Stimulated activated CD8-positive, alpha-beta memory T cell treated with anti-CD3 and anti-CD28 coated beads, Interleukin-12 subunit alpha, Interleukin-12 subunit beta, amount 100 ng/mL, for 4 hours (primary cell): Measurements from ENCODE around the gene IL20.
"Not testable (repeated sequence)": the region's sequence is repeated elsewhere in the genome, so short reads cannot be mapped to it uniquely, and the experiment has no call there.

Experiments
- DNase-seq: peaks from one replicate; pipeline ENCODE4 v3.0.0-alpha.2; 2020; ENCODE audit warnings: low read depth

Gene IL20

GRCh38 chr1:206843626-206844025, 21.8 kb upstream of the IL20 start:
- no peak for DNase-seq

- DNase-seq, result no peak
Measured at GRCh38 chr1:206846487-206846886, 18.9 kb upstream of the IL20 start.

GRCh38 chr1:206847337-206847834, 18.0 kb upstream of the IL20 start:
- DNase-seq, result no peak

GRCh38 chr1:206847946-206848345, 17.5 kb upstream of the IL20 start:
- no peak for DNase-seq

- no peak for DNase-seq
Measured at GRCh38 chr1:206850401-206850800, 15.0 kb upstream of the IL20 start.

GRCh38 chr1:206851341-206852010, 13.9 kb upstream of the IL20 start:
- no peak for DNase-seq

GRCh38 chr1:206852662-206853061, 12.8 kb upstream of the IL20 start:
- not testable (repeated sequence) for DNase-seq

GRCh38 chr1:206853696-206854095, 11.7 kb upstream of the IL20 start:
- not testable (repeated sequence) for DNase-seq

GRCh38 chr1:206854401-206855129, 10.9 kb upstream of the IL20 start:
- DNase-seq, result no peak

- DNase-seq, result no peak
Measured at GRCh38 chr1:206855859-206856258, 9.6 kb upstream of the IL20 start.

- DNase-seq, result no peak
Measured at GRCh38 chr1:206856674-206857464, 8.6 kb upstream of the IL20 start.

GRCh38 chr1:206859082-206859521, 6.3 kb upstream of the IL20 start:
- no peak for DNase-seq

- no peak for DNase-seq
Measured at GRCh38 chr1:206860165-206860564, 5.3 kb upstream of the IL20 start.

- DNase-seq, result no peak
Measured at GRCh38 chr1:206863266-206863665, 2.2 kb upstream of the IL20 start.

GRCh38 chr1:206866062-206866461, 639 bp downstream of the IL20 start:
- no peak for DNase-seq

- no peak for DNase-seq
Measured at GRCh38 chr1:206867239-206867638, 1.8 kb downstream of the IL20 start.

GRCh38 chr1:206867716-206868115, 2.3 kb downstream of the IL20 start:
- no peak for DNase-seq

GRCh38 chr1:206868264-206868663, 2.8 kb downstream of the IL20 start:
- no peak for DNase-seq

GRCh38 chr1:206872139-206872538, 6.7 kb downstream of the IL20 start:
- DNase-seq, result no peak

GRCh38 chr1:206873603-206874188, 8.3 kb downstream of the IL20 start:
- no peak for DNase-seq

- no peak for DNase-seq
Measured at GRCh38 chr1:206875752-206876377, 10.4 kb downstream of the IL20 start.

GRCh38 chr1:206878456-206878855, 13.0 kb downstream of the IL20 start:
- no peak for DNase-seq
